BLaER1 (cell line): ENCODE results near the gene RNF111.
A peak's percentile ranks its signal among the peaks of the same experiment; 100 is the strongest.
"Not testable (repeated sequence)": the region's sequence is repeated elsewhere in the genome, so short reads cannot be mapped to it uniquely, and the experiment has no call there.

Source experiments
- H3K27ac ChIP-seq: shearing (Covaris generic); formaldehyde crosslinking; 2 replicates; pipeline ENCODE4 v1.8.1; 2022
- H3K27me3 ChIP-seq: shearing (Covaris generic); formaldehyde crosslinking; 2 replicates; pipeline ENCODE4 v1.8.1; 2022
- H3K36me3 ChIP-seq: shearing (Covaris generic); formaldehyde crosslinking; 2 replicates; pipeline ENCODE4 v1.8.1; 2022
- H3K4me1 ChIP-seq: shearing (Covaris generic); formaldehyde crosslinking; 2 replicates; pipeline ENCODE4 v1.8.1; 2022
- H3K4me2 ChIP-seq: shearing (Covaris generic); formaldehyde crosslinking; 2 replicates; pipeline ENCODE4 v1.8.1; 2022
- H3K4me3 ChIP-seq: shearing (Covaris generic); formaldehyde crosslinking; 2 replicates; pipeline ENCODE4 v1.8.1; 2022
- H3K9ac ChIP-seq: shearing (Covaris generic); formaldehyde crosslinking; 2 replicates; pipeline ENCODE4 v1.8.1; 2022
- H3K9me3 ChIP-seq: shearing (Covaris generic); formaldehyde crosslinking; 2 replicates; pipeline ENCODE4 v1.8.1; 2022
- H4K20me1 ChIP-seq: shearing (Covaris generic); formaldehyde crosslinking; 2 replicates; pipeline ENCODE4 v1.8.1; 2022
- Cebpa-rat ChIP-seq: shearing (Covaris generic); IDR thresholded peaks from 2 replicates; pipeline ENCODE4 v1.8.1; 2022

RNF111 gene

DNA sequence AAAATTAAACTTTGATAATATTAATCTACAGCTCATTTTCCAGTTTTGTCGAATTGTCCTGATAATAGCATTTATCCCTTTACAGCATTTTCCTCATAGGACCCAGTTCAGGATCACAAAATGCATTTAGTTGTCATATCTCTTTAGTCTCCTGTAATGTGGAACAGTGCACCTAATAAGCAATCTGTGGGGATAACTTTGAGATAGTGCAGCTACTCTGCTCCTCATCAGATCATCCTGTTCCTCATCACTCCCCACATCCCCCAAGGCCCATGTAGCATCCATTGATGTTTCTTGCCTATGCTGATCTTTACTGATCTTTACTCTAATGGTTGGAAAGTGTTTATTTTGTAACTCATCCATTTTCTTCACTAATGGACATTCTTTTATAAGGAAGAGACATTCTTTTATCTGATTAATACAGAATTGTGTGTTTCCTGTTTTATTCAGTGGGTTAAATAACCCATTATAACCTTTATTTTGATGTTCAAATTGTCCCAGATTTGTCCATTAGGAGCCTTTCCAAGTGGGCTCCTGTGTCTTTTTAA, 7.5 kb downstream of the RNF111 start:
- Histone ChIP-seq H3K4me2 (no peak overlapping the region), H3K9ac (no peak overlapping the region), H3K36me3 (peaks cover 70% of the 10 kb centered on the region), H3K9me3 (peaks cover 4% of the 10 kb centered on the region; the same call in 1 of the 2 replicates), H3K4me3 (no peak overlapping the region), H3K27ac (no peak overlapping the region), H3K27me3 (no peaks in the 10 kb centered on the region), H4K20me1 (peaks cover 96% of the 10 kb centered on the region), H3K4me1 (peaks cover 6% of the 10 kb centered on the region)
- TF ChIP-seq Cebpa-rat: no peak

DNA sequence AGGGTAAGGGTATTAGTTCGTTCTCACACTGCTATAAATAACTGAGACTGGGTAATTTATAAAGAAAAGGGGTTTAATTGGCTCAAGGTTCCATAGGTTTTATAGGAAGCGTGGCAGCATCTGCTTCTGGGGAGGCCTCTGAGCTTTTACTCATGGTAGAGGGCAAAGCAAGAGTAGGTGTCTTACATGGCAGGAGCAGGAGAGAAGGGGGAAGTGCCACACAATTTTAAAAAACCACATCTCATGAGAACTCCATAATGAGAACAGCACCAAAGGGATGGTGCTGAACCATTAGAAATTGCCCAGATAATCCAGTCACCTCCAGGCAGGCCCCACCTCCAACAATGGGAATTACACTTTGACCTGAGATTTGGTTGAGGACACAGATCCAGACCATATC, 12.2 kb downstream of the RNF111 start:
- peaks cover 27% of the 10 kb centered on the region for H3K4me1 ChIP-seq
- no peak overlapping the region for H3K27ac ChIP-seq
- H3K4me3 ChIP-seq: no peak overlapping the region
- H4K20me1 ChIP-seq: peaks cover 96% of the 10 kb centered on the region
- no peak for TF ChIP-seq Cebpa-rat
- H3K9ac ChIP-seq: no peak overlapping the region
- H3K9me3 ChIP-seq: peaks cover 9% of the 10 kb centered on the region; the same call in 1 of the 2 replicates
- no peaks in the 10 kb centered on the region for H3K27me3 ChIP-seq
- no peak overlapping the region for H3K4me2 ChIP-seq
- peaks cover 61% of the 10 kb centered on the region for H3K36me3 ChIP-seq

GRCh38 chr15:59000251-59000650, 12.8 kb downstream of the RNF111 start:
- H3K27ac ChIP-seq, H3K9ac ChIP-seq, H3K9me3 ChIP-seq, H3K4me2 ChIP-seq, H3K27me3 ChIP-seq, H3K4me3 ChIP-seq: not testable (repeated sequence)
- peaks cover 96% of the 10 kb centered on the region for H4K20me1 ChIP-seq
- peaks cover 62% of the 10 kb centered on the region for H3K36me3 ChIP-seq
- peaks cover 27% of the 10 kb centered on the region for H3K4me1 ChIP-seq

DNA sequence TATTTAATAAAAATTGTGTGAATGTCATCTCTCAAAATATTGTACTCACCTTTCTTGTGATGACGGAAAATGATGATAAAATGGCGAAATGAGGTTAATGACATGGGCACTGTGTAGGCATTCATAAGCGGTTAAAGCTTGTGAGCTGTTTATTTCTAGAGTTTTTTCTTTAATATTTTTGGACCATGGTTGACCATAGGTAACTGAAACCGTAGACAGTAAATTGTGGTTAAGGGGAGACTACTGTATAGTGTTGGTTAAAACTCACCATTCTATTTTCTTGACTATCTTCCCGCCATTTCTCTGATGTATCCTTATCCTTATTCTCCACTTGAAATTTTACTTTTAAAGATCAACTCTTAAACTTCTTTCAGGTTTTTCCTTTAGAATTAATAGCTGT, 14.5 kb downstream of the RNF111 start:
- Histone ChIP-seq H3K4me3 (no peak overlapping the region), H3K27ac (no peak overlapping the region), H4K20me1 (peaks cover 100% of the 10 kb centered on the region), H3K4me2 (peak overlapping the region; percentile 35), H3K36me3 (peaks cover 74% of the 10 kb centered on the region), H3K27me3 (no peaks in the 10 kb centered on the region), H3K9me3 (peaks cover 9% of the 10 kb centered on the region; the same call in 1 of the 2 replicates), H3K9ac (no peak overlapping the region), H3K4me1 (peaks cover 27% of the 10 kb centered on the region)
- TF ChIP-seq Cebpa-rat: no peak

- peaks cover 9% of the 10 kb centered on the region; the same call in 1 of the 2 replicates for H3K9me3 ChIP-seq
- H3K4me3 ChIP-seq: no peak overlapping the region
- peaks cover 79% of the 10 kb centered on the region for H3K36me3 ChIP-seq
- H3K9ac ChIP-seq: no peak overlapping the region
- peaks cover 27% of the 10 kb centered on the region for H3K4me1 ChIP-seq
- peak overlapping the region; percentile 35 for H3K4me2 ChIP-seq
- no peak for TF ChIP-seq Cebpa-rat
- no peaks in the 10 kb centered on the region for H3K27me3 ChIP-seq
- peaks cover 100% of the 10 kb centered on the region for H4K20me1 ChIP-seq
- H3K27ac ChIP-seq: no peak overlapping the region
Measured at GRCh38 chr15:59002418-59002859, 15.0 kb downstream of the RNF111 start.

GRCh38 chr15:59005579-59005978, 18.1 kb downstream of the RNF111 start:
- H3K4me1 ChIP-seq: peaks cover 21% of the 10 kb centered on the region
- no peaks in the 10 kb centered on the region for H3K27me3 ChIP-seq
- no peak overlapping the region for H3K9ac ChIP-seq
- no peak overlapping the region for H3K27ac ChIP-seq
- TF ChIP-seq Cebpa-rat: no peak
- H3K4me3 ChIP-seq: no peak overlapping the region
- H3K4me2 ChIP-seq: no peak overlapping the region
- H4K20me1 ChIP-seq: peaks cover 89% of the 10 kb centered on the region
- peaks cover 62% of the 10 kb centered on the region for H3K36me3 ChIP-seq
- H3K9me3 ChIP-seq: no peaks in the 10 kb centered on the region

DNA sequence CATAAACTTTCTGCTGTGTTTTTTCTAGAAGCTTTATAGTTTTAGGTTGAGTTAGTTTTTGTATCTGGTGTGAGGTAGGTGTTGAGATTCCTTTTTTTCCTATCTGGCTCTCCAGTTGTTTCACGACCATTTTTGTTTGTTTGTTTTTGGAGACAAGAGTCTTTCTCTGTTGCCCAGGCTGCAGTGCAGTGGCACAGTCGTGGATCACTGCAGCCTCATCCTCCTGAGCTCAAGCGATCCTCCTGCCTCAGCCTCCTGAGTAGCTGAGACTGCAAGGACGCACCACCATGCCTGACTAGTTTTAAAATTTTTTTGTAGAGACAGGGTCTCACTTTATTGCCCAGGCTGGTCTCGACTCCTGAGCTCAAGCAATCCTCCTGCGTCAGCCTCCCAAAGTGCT, 20.6 kb downstream of the RNF111 start:
- H3K4me1 ChIP-seq: peaks cover 6% of the 10 kb centered on the region; the same call in 1 of the 2 replicates
- TF ChIP-seq Cebpa-rat: no peak
- H3K4me3 ChIP-seq: no peak overlapping the region
- no peak overlapping the region for H3K4me2 ChIP-seq
- no peaks in the 10 kb centered on the region for H3K27me3 ChIP-seq
- H3K36me3 ChIP-seq: peaks cover 75% of the 10 kb centered on the region
- peaks cover 89% of the 10 kb centered on the region for H4K20me1 ChIP-seq
- no peak overlapping the region for H3K27ac ChIP-seq
- no peaks in the 10 kb centered on the region for H3K9me3 ChIP-seq
- no peak overlapping the region for H3K9ac ChIP-seq

DNA sequence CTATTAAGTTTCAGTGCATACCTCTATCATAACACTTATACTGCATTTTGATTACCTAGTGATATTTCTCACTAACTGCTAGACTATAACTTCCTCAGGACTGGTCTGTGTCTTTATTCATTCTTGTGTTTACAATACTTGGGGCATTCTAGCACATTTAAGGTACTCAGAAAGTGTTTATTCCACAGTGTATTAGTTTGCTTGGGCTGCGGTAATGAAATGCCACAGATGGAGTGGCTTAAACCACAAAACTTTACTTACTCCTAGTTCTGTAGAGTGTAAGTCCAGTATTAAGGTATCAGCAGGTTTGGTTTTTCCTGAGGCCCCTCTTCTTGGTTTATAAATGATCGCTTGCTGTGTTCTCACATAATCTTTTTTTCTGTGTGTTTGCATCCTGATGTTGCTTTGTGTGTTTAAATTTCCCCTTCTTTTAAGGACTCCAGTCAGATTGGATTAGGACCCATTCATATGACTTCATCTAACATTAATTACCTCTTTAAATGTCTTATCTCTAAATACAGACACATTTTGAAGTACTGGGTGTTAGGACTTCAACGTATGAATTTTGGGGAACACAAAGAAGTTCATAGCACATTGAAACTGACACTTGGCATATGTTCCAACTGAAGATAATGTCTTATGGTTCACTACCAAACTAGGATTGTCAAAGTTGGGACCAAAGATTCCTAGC, 23.9 kb downstream of the RNF111 start:
- peaks cover 83% of the 10 kb centered on the region for H4K20me1 ChIP-seq
- H3K27me3 ChIP-seq: no peaks in the 10 kb centered on the region
- no peak for TF ChIP-seq Cebpa-rat

GRCh38 chr15:59013246-59013873, 25.9 kb downstream of the RNF111 start:
- Histone ChIP-seq H3K9me3 (peaks cover 12% of the 10 kb centered on the region), H3K36me3 (peaks cover 57% of the 10 kb centered on the region), H3K4me3 (no peak overlapping the region), H3K9ac (no peak overlapping the region), H4K20me1 (peaks cover 63% of the 10 kb centered on the region), H3K27ac (no peak overlapping the region), H3K27me3 (no peaks in the 10 kb centered on the region), H3K4me2 (no peak overlapping the region), H3K4me1 (peaks cover 12% of the 10 kb centered on the region)
- TF ChIP-seq Cebpa-rat: no peak

More for the DNA sequence above, 23.9 kb downstream of the RNF111 start:
- peaks cover 68% of the 10 kb centered on the region for H3K36me3 ChIP-seq
- H3K9ac ChIP-seq: no peak overlapping the region
- peaks cover 9% of the 10 kb centered on the region for H3K9me3 ChIP-seq
- H3K4me3 ChIP-seq: no peak overlapping the region
- peaks cover 6% of the 10 kb centered on the region; the same call in 1 of the 2 replicates for H3K4me1 ChIP-seq
- no peak overlapping the region for H3K27ac ChIP-seq
- H3K4me2 ChIP-seq: no peak overlapping the region

DNA sequence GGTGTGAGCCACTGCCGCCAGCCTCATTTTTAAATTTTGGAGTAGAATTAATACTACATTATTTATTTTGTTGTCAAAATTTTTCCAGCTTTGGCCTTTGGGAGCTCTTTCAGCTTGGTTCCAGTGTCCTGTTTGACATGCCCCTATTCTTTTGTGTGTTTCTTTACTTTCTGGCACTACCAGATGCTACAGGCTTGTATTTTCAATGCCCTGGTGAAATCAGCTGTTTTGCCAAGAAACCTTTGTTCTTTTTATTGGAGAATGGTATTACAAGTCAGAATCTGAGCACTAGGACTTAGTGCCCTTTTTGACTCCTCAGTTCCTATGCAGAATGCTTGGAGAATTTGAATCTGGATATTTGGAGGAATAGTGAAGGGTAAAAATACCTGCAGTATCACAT, 26.6 kb downstream of the RNF111 start:
- Histone ChIP-seq H3K4me1 (peaks cover 12% of the 10 kb centered on the region), H3K27ac (no peak overlapping the region), H3K4me2 (no peak overlapping the region), H3K27me3 (no peaks in the 10 kb centered on the region), H3K9me3 (peaks cover 12% of the 10 kb centered on the region), H4K20me1 (peaks cover 67% of the 10 kb centered on the region), H3K9ac (no peak overlapping the region), H3K4me3 (no peak overlapping the region), H3K36me3 (peaks cover 55% of the 10 kb centered on the region)
- no peak for TF ChIP-seq Cebpa-rat
